Chondrocyte (in vitro differentiated cells): ENCODE measurements around the gene CDC42. TPM values are rescaled to one million over a fixed set of nuclear protein-coding genes. Genes with fewer than 3 reads are reported as not detected.

Experiments used
- DNase-seq: peaks from one replicate; pipeline ENCODE4 v3.0.0; 2021; ENCODE audit warnings: mixed read lengths, low spot score
- H3K27ac Mint-ChIP-seq: one replicate; pipeline ENCODE4 v1.8.0; 2021; ENCODE audit warnings: mild to moderate bottlenecking, moderate library complexity, mixed read lengths; ENCODE audit not compliant: unreplicated experiment
- H3K27me3 Mint-ChIP-seq: 2 replicates; pipeline ENCODE4 v1.8.0; 2021; ENCODE audit warnings: low read depth, mixed read lengths
- H3K36me3 Mint-ChIP-seq: 2 replicates; pipeline ENCODE4 v1.8.0; 2021; ENCODE audit warnings: low read depth, mixed read lengths
- H3K4me1 Mint-ChIP-seq: 2 replicates; pipeline ENCODE4 v1.8.0; 2021; ENCODE audit warnings: low read depth, mild to moderate bottlenecking, mixed read lengths
- H3K4me3 Mint-ChIP-seq: one replicate; pipeline ENCODE4 v1.8.0; 2021; ENCODE audit warnings: mild to moderate bottlenecking, moderate library complexity, mixed read lengths; ENCODE audit not compliant: unreplicated experiment
- H3K9me3 Mint-ChIP-seq: 2 replicates; pipeline ENCODE4 v1.8.0; 2021; ENCODE audit warnings: low read depth, mixed read lengths
- CTCF ChIP-seq: fragments of 200-600 bp; sonication (generic); IDR thresholded peaks from 2 replicates; pipeline ENCODE4 v1.5.0; 2021; ENCODE audit warnings: antibody characterized with exemption, mild to moderate bottlenecking, moderate library complexity
- total RNA-seq: library from RNA; stranded (reverse); gene quantifications from 3 replicates; pipeline ENCODE4 v1.2.1, GENCODE V29; 2021

The CDC42 gene
- total RNA-seq, 1 donor from 2014 or later: 272 TPM

DNA sequence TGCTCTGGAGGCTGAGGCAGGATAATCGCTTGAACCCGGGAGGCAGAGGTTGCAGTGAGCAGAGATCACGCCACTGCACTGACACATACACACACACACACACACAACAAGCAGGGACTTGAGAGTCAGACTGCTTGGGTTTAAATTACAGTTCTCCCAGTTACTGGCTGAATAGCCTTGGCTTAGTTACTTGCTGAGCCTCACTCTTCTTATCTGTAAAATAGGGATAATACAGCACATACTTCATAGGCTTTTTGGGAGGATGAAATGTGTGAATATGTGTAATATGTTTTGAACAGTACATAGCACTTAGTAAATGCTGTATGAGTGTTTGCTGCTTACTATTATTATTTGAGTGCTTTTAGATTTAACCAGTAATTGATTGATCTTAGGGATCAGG lies 23.8 kb downstream of the CDC42 start:
- TF ChIP-seq CTCF: no peak
- Mint-ChIP-seq H3K36me3 (peaks cover 11% of the 10 kb centered on the region), H3K27me3 (no peaks in the 10 kb centered on the region), H3K9me3 (no peaks in the 10 kb centered on the region), H3K27ac (peak overlapping the region; percentile 32), H3K4me1 (peaks cover 68% of the 10 kb centered on the region), H3K4me3 (no peak overlapping the region)
- no peak for DNase-seq

GRCh38 chr1:22077728-22078127 lies 25.2 kb downstream of the CDC42 start:
- no peak for DNase-seq
- Mint-ChIP-seq H3K27me3 (no peaks in the 10 kb centered on the region), H3K4me3 (no peak overlapping the region), H3K27ac (no peak overlapping the region), H3K36me3 (peaks cover 16% of the 10 kb centered on the region), H3K9me3 (no peaks in the 10 kb centered on the region), H3K4me1 (peaks cover 56% of the 10 kb centered on the region)
- no peak for TF ChIP-seq CTCF

DNA sequence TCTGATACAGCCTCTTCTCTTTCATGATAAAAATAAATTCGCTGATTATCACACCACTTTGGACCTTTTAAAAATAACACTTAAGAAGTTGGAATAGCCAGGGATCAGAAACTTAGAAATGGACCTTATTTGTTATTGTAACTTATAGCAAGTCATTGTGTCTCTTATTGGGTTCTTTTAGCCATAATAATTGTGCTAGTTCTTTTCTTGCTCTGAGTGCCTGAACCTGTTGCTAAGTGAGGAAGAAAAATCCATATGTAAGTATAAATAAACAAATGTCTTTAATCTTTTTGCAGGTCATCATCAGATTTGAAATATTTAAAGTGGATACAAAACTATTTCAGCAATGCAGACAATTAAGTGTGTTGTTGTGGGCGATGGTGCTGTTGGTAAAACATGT lies 25.6 kb downstream of the CDC42 start:
- no peaks in the 10 kb centered on the region for H3K27me3 Mint-ChIP-seq
- DNase-seq: no peak
- no peak overlapping the region for H3K4me3 Mint-ChIP-seq
- H3K36me3 Mint-ChIP-seq: peaks cover 16% of the 10 kb centered on the region
- peak overlapping the region; percentile 37 for H3K27ac Mint-ChIP-seq
- TF ChIP-seq CTCF: no peak
- H3K9me3 Mint-ChIP-seq: no peaks in the 10 kb centered on the region
- peaks cover 52% of the 10 kb centered on the region for H3K4me1 Mint-ChIP-seq

- peaks cover under 1% of the 10 kb centered on the region for H3K9me3 Mint-ChIP-seq
- DNase-seq: no peak
- H3K36me3 Mint-ChIP-seq: peaks cover 21% of the 10 kb centered on the region
- H3K4me1 Mint-ChIP-seq: peaks cover 42% of the 10 kb centered on the region
- no peak overlapping the region for H3K4me3 Mint-ChIP-seq
- TF ChIP-seq CTCF: no peak
- H3K27me3 Mint-ChIP-seq: no peaks in the 10 kb centered on the region
- no peak overlapping the region for H3K27ac Mint-ChIP-seq
Observed at GRCh38 chr1:22080191-22080590, 27.7 kb downstream of the CDC42 start.

DNA sequence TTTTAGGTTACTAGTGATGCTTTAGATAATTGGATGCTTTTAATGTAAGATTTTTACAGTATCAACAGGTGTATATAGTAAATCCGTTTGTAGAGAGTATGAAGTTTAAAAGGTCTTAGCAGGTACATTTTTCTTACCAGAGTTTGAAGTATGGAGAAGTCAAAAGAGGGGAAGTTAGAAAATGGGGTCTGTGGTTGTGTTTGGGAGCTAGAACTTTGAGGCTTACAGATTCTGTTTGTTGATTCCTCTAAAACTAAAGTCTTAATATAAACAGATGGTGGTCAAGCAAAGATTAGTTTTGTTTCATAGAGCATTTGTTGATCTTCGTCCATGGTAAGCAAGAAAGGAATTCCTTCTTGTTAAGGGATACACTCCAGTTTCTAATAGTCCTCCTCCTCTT lies 35.8 kb downstream of the CDC42 start:
- H3K27me3 Mint-ChIP-seq: no peaks in the 10 kb centered on the region
- peaks cover 20% of the 10 kb centered on the region for H3K36me3 Mint-ChIP-seq
- H3K9me3 Mint-ChIP-seq: peaks cover 2% of the 10 kb centered on the region
- no peak for TF ChIP-seq CTCF
- no peak overlapping the region for H3K4me3 Mint-ChIP-seq
- peaks cover 53% of the 10 kb centered on the region for H3K4me1 Mint-ChIP-seq
- no peak for DNase-seq
- peak overlapping the region; percentile 70 for H3K27ac Mint-ChIP-seq
